ENCODE data around the gene ISCA2.

Gene ISCA2

DNA sequence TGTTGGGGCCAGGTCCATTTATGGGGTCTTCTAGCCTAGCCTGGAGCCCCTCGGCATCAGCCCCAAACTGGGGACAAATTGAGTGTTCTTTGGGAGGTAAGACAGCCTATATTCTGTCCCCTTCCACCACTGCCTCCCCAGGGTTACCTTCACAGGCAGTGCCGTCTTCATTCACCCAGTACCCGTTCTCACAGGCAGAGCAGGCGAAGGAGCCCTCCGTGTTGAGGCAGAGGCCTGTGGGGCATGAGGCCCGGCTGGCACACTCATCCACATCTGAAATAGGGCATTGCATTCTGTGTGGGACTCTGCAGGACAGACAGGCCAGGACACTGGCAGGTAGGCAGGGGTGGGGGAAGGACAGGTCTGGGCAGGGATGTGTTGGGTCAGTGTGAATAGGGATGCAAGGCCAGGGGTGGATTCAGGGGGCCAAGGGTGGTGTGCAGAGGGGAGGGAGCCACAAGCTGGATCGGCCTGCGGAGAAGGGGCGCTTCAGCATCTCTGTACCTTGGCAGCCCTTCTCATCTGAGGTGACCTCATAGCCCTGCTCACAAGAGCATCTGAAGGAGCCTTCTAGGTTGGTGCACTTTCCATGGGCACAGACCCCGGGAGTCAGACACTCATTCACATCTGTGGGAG is 16.1 kb downstream of the ISCA2 start:
- no peak for DNase-seq

GRCh38 chr14:74510223-74510931 is 16.8 kb downstream of the ISCA2 start:
- no peak for DNase-seq

DNA sequence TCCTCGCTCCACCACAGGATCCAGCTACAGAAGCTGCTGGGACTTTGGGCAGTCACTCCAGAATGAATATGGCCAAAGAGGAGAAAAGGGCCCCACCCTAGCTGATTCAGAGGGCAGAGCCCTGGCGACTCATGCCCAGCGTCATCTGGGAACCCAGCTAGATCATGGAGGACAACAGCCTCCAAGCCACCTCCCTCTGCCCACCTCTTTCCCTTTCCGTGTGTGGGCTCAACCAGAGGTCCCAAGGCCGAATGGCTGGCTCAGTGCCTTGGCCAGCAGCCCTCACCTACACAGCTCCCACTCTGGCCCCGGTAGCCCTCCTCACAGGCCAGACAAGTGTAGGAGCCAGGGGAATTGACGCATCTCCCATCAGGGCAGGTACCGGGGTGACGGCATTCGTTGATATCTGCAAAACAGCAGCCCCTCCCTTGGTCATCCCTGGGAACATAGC is 17.4 kb downstream of the ISCA2 start:
- no peak for DNase-seq

- DNase-seq, result no peak
Observed at GRCh38 chr14:74511966-74512830, 18.6 kb downstream of the ISCA2 start.

DNA sequence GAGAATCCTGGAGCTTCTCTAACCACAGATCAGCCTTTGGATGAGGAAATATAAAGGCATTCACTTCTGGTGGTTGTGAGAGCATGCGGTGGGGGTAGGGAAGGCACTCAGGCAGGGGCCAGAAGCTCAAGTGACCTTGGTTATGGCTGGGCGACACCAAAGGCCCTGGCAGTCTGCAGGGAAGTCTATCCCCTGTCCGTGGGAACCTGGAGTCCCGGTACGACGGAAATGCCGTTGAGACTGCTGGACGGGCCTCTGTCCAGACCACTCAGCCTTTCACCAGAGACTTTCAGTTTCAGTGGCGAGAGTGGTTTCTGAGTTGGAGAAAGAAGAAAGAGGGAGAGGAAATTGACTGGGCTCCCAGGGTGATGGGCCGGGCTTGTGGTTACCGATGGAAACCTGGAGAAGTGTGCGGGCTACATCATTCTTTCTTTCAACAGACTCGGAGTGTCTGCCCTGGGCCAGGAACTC is 20.9 kb downstream of the ISCA2 start:
- DNase-seq, result no peak

GRCh38 chr14:74515891-74516412 is 22.4 kb downstream of the ISCA2 start:
- DNase-seq, result no peak

- DNase-seq, result no peak
Observed at GRCh38 chr14:74516451-74517160, 23.0 kb downstream of the ISCA2 start.

GRCh38 chr14:74517731-74518130 is 24.2 kb downstream of the ISCA2 start:
- no peak for DNase-seq

DNA sequence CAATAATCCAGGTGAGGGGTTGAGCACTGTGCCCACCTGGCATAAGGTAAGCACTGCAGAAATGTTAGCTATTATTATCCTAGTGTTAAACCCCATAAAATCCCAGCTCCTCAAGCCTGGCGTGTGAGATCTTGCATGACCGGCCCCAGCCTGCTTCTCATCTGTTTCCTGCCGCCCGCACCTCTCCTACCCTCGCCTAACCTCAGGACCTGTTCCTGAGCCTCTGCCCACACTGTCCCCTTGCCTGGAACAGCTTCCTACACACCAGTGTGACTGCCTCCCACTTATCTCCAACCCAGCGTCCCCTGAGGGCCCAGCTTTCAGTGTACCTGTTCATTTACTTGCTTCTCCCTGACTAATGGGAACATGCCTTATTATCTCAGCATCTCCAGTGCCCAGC is 24.7 kb downstream of the ISCA2 start:
- no peak for DNase-seq

GRCh38 chr14:74519316-74520074 is 25.9 kb downstream of the ISCA2 start:
- no peak for DNase-seq

DNA sequence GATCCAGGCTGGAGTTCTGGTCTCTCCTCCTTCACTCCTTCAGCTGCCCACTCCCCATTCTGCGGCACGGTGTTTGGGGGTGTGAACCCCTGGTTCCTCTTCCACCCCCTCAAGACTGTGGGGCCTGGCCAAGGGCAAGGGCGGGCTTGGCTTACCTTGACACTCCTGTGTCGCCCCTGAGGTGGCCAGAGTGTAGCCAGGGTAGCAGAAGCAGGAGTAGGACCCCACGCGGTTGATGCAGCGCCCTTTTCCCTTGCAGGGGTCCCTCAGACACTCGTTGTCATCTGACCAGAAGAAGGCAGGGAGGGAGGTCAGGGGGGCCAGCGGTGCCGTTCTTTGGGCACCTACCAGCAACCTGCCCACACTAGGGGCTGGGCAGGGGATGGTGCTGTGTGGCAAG is 28.2 kb downstream of the ISCA2 start:
- no peak for DNase-seq

DNA sequence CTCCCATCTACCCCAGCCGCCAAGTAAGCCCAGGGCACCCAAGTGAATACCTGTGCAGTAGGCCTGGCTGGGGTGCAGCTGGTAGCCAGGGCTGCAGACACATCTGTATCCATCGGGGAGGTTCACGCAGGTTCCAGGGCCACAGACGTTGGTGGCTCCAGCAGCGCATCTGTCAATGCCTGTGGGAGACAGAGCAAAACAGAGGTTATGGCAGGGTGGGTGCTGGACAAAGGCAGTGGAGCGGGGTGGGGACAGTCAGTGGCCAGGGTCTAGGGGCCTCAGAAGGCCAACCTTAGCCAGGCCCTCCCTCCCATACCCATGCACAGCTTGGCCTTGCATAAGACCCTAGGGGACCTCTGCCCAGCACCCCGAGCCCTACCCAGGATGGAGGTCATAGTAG is 29.2 kb downstream of the ISCA2 start:
- DNase-seq, result no peak

DNA sequence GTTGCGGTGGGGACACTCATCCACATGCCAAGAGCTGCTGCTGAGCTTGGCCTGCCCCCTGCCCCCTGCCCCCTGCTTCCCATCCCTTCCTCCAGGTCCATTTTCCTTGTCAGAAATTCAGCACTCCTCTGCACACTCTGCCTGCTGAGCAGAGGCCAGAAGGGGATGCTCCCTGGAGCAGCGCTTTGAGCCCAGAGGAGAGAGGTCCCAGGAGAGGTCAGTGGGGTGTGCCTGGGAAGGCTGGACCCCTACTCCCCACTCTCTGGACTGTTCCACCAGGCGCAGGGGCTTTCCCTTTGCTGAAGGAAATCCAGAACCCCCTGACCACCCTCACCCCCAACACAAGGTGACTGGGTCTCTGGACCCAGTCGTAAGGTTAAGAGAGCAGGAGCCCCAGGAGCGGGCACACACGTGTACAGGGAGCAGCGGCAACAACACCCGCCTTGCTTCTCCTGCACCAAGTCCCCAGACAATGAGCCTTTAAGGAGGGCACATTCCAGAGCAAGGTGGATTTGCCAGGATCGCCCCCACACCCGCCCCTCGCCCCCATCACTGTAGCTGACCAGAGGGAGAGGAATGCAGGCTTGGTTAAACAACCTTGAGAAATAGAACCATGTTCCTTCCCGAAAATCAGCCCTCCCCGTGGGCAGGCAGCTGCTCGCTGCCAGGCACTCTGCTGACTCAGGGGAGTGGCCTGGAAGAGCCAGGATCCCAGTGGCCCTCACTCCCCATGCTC is 30.7 kb downstream of the ISCA2 start:
- DNase-seq, result no peak

GRCh38 chr14:74524812-74525135 is 31.2 kb downstream of the ISCA2 start:
- no peak for DNase-seq

GRCh38 chr14:74525361-74525851 is 31.8 kb downstream of the ISCA2 start:
- no peak for DNase-seq

DNA sequence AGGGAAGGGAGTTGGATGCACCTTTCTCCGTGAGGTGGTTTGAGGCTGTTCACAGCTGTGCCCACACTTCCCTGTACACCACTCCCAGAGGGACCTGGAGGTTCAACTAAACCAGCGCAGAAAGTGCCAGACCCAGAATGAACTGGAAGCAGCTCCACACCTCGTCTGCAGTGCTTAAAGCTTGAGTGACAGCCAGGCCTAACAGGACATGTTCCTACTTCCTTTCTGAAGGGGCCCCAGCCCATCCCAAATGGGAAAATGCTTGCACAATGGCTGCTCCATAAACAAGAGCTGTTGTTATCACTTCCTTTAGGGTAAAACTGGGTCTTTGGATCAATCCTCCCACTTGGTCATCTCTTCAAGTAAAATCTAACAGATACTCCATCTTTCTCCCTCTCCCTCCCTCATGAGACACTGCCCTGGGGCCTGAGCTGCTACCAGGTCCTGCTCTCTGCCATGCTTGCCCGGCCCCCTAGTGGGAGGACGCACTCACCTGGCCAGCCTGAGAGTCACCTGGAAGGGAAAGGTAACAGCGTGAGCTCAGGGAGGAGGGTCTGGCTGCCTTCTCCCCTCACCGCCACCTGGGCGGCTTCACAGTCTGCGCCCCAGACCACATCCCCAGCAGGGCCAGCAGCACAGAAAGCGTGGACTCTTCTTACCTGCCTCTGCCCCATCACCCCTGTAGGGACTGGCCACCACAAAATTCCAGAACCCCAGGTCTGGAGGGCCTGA is 33.5 kb downstream of the ISCA2 start:
- no peak for DNase-seq

DNA sequence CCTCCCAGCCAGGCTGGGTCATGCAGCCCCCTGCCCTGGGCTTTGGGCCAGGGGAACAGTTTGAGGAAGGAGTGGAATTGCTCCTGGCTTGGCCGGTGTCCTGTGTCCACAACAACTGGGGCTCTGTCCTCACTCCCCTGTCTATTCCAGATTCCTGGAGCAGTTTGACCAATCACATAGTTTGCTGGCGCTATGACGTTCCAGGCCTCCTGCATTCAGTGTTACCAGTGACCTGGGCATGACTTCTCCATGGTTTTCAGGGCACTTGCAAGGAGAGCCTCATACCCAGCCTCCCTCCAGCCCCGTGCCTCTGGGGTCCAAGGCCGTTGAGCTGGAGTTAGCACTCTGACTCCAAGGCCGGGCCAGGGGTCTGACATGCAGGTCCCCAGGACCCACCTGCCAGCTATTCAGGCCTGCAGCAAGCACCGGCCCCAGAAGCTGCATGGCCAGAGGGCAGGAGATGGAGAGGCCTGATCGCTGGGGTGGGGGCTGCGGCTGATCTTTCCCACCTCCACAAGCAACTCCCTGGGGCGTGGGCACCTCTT is 34.2 kb downstream of the ISCA2 start:
- DNase-seq, result no peak

- DNase-seq, result no peak
Observed at GRCh38 chr14:74528406-74528805, 34.8 kb downstream of the ISCA2 start.

GRCh38 chr14:74528886-74529285 is 35.3 kb downstream of the ISCA2 start:
- DNase-seq, result no peak

DNA sequence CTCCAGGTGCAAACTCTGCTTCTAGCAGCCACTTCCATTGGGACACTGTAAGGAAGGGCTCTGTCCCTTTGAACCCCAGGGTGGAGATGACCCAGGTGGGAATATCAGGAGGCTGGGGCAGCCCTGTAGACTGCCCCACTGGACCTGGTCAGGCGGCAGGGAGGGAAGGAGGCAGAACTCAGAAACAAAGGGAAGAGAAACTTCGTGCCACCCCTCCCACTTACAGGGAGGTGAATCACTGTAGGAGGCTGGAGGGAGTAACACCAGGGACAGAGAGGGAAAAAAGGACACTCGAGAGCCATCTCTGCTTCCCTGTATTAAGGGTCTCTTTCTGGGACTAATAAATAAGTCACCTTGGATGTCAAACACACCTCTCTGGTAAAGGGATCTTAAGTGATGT is 37.4 kb downstream of the ISCA2 start:
- no peak for DNase-seq
